CD1c-positive myeloid dendritic cell (primary cell): Measurements from ENCODE around the gene IL9.
A peak's percentile ranks its signal among the peaks of the same experiment; 100 is the strongest.

Experiments used
- DNase-seq: peaks from one replicate; pipeline ENCODE4 v3.0.0-alpha.2; 2016; ENCODE audit errors: extremely low spot score

Gene IL9

GRCh38 chr5:135868681-135869080 lies 27.0 kb downstream of the IL9 start:
- no peak for DNase-seq

GRCh38 chr5:135867599-135867998 lies 28.0 kb downstream of the IL9 start:
- no peak for DNase-seq

- DNase-seq, result peak; percentile 38
Measured at GRCh38 chr5:135866016-135866415, 29.6 kb downstream of the IL9 start.

DNA sequence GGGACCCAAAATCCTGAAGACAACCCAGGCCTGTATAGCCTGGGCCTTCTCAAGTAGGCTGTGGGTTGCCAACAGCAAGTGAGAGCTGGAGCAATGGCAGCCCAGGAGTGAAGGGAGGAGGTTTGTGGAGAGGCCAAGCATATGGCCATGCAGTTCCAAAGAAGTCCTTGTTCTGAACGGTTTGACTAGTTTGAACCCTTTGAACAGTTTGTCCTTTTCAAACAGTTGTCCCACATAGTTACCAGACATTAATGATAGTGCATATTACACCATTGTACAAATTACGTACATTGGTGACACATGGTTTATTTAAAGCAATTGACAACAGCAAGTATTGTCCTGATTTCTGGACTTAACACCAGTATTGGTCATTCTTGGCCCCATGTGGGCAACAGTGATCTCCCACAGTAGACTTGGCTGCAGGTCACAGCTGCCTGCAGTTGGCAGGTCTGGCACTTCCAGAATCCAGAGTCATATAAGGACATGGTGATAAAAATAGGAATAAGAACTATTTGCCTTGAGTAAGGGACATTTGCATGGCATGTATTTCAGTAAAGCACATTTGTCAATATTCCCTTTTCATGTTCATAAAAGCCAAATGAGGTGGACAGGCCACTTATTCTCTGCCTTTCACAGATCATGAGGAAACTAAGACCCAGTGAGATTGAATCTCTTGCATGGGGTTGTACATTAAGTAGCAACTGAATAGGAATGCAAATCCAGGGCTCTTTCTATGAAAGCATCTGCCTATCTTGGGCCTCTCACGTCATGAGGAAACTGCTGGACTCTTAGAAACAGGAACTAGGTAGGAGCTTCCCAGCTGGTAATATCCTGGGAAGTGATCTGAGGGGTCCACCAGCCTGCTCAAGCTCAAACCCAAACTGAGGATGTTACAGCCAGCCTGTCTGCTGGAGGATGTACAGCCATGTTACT lies 30.9 kb downstream of the IL9 start:
- DNase-seq, result peak; percentile 70

DNA sequence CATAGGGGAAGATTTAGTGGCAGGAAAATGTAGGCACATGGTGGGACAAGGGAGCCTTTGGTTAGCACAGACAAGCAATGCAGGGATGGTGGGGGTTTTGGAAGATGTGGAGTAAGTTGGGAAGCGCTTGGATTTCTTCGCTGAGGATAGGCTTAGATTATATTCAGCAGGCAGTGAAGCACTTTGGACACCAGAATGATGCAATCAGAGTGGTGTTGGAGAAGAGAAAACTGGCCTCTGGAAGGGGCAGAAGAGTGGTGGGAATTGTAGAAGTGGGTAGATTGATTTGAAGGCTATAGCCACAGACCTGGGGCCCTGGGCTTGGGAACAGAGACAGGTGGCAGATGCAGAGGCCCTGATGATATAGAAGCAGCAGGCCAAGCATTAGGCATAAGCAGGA lies 32.9 kb downstream of the IL9 start:
- no peak for DNase-seq

DNA sequence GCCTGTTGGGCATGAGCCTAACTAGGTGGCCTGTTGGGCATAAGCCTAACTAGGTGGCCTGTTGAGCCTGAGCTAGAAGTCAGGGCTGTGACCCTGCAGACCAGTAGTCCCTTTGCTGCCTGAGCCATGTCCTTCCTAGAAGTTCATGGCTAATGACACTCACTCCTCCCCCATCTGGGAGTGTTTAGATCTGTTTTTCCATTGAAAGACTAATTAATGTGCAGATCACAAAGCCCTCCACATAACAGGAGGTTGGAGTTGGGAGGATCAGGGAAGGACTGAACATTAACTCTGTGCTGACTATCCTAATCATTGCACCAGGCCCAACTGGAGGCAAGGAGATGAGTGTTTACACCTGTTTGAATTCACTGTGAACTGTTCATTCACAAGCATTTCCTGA lies 33.6 kb downstream of the IL9 start:
- DNase-seq, result no peak

GRCh38 chr5:135861641-135862040 lies 34.0 kb downstream of the IL9 start:
- DNase-seq, result peak; percentile 87

DNA sequence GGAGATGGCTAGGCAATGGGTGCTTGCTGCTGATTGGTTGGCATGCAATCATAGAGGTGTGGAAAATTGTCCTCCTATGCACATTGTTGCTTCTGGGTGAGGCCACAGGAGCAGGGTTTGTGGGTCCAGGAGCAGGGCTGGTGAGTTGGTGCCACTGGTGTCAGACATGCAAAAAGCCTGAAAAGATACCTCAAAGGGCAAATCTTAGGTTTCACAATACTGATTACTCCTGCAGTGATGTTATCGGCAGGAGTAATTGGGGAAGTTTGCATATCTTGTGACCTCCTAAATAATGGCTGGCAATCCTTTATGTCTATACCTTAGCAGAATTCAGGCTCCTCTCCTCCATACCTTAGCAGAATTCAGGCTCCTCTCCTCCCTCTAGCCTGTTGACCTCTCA lies 36.0 kb downstream of the IL9 start:
- peak; percentile 64 for DNase-seq

- peak; percentile 47 for DNase-seq
Measured at GRCh38 chr5:135859186-135859585, 36.5 kb downstream of the IL9 start.

- no peak for DNase-seq
Measured at GRCh38 chr5:135857630-135858311, 37.9 kb downstream of the IL9 start.

DNA sequence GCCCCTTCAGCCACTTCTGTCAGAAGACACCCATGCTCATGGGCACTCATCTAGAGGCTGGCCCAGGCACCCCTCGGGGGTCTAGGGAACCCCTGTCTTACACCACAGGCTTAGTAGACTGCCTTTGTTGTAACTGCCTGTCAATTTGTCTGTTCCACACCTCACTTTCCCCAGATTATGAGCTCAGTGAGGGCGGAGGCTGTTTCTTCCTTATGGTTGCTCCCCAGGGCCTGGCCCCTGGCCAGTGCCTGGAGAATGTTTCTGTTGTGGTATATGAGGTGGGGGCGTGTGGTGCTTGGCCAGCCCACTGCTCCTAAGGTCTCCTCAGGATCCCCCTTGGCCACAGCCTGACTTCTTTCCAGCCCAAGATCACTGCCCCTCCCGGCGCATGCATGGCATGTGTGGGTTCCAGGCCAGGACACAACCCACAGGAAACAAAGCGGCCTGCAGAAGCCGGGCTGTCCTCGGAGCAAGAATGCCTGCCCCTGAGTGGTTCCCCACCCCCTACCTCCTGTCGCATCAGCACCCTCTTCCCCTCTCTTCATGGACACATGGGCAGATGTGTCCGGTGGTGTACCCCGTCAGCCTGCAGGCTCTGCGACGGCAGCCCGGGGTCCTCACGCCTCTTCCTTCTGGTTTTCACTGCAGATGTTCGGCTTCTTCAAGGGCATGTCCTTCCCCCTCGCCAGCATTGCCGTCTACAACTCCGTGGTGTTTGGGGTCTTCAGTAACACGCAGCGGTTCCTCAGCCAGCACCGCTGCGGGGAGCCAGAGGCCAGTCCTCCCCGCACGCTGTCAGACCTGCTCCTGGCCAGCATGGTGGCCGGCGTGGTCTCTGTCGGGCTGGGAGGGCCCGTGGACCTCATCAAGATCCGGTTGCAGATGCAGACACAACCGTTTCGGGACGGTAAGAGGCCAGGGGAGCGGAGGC lies 43.5 kb downstream of the IL9 start:
- no peak for DNase-seq

GRCh38 chr5:135851186-135851914 lies 44.3 kb downstream of the IL9 start:
- no peak for DNase-seq

- DNase-seq, result no peak
Measured at GRCh38 chr5:135850671-135851070, 45.0 kb downstream of the IL9 start.

GRCh38 chr5:135850231-135850630 lies 45.4 kb downstream of the IL9 start:
- no peak for DNase-seq

DNA sequence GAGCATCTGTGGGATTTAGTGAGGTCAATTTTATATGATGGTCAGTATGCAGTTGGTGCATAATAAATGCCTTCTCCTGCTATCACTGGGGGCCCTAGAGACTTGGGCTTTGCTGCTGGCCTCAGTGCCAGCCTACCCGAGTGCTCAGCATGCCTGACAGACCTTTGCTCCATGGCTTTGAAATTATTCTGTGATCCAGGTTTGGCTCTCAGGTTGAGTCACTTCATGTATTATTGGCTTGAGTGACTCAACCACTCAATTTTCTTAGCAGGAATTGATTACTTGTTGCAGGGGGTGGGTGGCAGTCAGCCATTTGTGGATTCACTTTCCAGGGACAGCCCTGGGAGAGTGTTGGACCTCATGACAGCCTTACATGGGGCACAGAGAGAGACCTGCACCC lies 47.7 kb downstream of the IL9 start:
- DNase-seq, result no peak

- no peak for DNase-seq
Measured at GRCh38 chr5:135846311-135846710, 49.3 kb downstream of the IL9 start.

- DNase-seq, result no peak
Measured at GRCh38 chr5:135843571-135844337, 51.9 kb downstream of the IL9 start.

DNA sequence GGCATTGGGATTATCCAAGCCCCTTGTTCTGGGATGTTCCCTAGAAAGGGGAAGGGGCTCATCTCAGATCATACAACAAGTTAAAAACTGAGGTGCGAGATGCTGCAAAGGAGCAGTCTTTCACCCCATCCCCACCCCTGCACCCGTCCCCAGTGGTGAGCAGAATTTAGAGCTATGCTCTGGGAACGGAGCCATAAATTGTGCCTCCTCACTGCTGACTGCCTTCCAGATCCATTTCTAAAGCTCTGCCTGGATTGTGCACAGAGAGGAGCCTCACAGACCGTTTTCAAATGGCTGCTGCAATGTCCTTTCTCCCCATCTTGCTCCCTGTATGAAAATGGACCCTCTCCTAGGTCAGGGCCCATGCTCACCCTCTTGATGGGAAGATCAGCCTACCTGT lies 52.9 kb downstream of the IL9 start:
- no peak for DNase-seq
